GM10266 (cell line): Measurements from ENCODE around the gene CCDC188.

ENCODE experiments used
- DNase-seq: peaks from one replicate; pipeline ENCODE4 v3.0.0; 2012; ENCODE audit errors: extremely low spot score
- CTCF ChIP-seq: IDR thresholded peaks from 2 replicates; pipeline ENCODE4 v1.5.1; 2012; ENCODE audit warnings: mild to moderate bottlenecking, low read depth; ENCODE audit not compliant: control insufficient read depth, insufficient read depth; ENCODE audit errors: missing control alignments

CCDC188 gene

DNA sequence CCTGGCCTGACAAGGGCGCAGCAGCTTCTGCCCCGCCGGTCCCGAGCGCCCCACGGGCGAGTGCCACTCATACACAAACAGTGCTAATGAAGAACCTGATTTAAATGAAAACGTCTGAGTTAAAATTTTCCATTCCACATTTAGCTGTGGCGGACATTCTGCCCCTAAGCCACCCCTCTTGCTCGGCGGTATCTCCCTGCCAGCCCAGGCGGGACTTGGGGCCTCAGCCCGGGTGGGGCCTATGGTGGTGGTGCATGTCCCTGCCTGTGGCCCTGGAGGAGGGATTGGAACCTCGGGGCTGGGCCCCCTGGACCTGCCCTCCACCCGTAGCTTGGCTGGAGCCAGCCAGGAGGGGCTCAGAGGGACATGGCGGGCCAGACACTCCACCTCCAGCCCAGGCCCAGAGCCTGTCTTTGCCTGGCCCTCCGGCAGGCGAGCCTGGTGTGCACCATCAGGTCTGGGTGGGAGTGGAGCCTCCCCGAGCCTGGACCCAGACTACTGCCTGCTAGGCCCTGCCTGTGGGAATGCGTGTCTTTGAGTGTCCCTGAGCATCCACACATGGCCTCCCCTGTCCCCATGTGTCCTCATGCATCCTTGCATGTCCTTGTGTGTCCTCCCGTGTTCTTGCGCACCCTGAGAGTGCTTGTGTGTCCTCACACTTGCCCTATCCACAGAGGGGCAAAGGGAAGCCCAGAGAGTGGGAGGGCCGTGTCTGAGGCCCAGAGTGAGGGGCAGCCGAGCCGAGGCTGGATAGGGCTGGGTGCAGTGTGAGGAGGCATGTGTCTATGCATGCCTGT lies 14.9 kb downstream of the CCDC188 start:
- TF ChIP-seq CTCF, result no peak
- no peak for DNase-seq

- no peak for DNase-seq
- no peak for TF ChIP-seq CTCF
Measured at GRCh38 chr22:20135265-20135664, 15.6 kb downstream of the CCDC188 start.

GRCh38 chr22:20133930-20134549 lies 16.8 kb downstream of the CCDC188 start:
- no peak for TF ChIP-seq CTCF
- DNase-seq, result no peak

GRCh38 chr22:20132686-20133246 lies 18.1 kb downstream of the CCDC188 start:
- no peak for TF ChIP-seq CTCF
- no peak for DNase-seq

- TF ChIP-seq CTCF, result no peak
- no peak for DNase-seq
Measured at GRCh38 chr22:20131859-20132685, 18.8 kb downstream of the CCDC188 start.

DNA sequence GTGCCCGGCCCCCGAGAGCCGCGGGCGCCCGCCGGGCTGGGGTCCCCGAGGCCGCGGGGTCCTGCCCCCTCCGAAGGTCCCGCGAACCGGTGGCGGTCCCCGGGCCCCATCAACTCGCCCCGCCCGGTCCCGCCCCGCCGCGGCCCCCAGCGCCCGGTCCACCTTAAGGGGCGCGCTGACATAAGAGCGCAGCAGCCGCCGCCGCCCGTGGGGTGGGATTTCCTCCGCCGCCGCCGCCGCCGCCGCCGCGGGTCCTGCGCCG lies 19.3 kb downstream of the CCDC188 start, which contains the start of gene ZDHHC8:
Gene ZDHHC8, plus strand, starts transcription at position 208 of the 262 bp plus-strand sequence. CDS start 144 bp downstream, outside the sequence.
- TF ChIP-seq CTCF, result no peak
- peak; percentile 90 for DNase-seq
